Measurements from ENCODE around the gene URI1. TPM values are rescaled to one million over a fixed set of nuclear protein-coding genes. Genes with fewer than 3 reads are reported as not detected.
A peak's percentile ranks its signal among the peaks of the same experiment; 100 is the strongest.
"Not testable (repeated sequence)": the region's sequence is repeated elsewhere in the genome, so short reads cannot be mapped to it uniquely, and the experiment has no call there.

Gene URI1
- total RNA-seq, 1 experiment from 2014 or later = 95.5 TPM

DNA sequence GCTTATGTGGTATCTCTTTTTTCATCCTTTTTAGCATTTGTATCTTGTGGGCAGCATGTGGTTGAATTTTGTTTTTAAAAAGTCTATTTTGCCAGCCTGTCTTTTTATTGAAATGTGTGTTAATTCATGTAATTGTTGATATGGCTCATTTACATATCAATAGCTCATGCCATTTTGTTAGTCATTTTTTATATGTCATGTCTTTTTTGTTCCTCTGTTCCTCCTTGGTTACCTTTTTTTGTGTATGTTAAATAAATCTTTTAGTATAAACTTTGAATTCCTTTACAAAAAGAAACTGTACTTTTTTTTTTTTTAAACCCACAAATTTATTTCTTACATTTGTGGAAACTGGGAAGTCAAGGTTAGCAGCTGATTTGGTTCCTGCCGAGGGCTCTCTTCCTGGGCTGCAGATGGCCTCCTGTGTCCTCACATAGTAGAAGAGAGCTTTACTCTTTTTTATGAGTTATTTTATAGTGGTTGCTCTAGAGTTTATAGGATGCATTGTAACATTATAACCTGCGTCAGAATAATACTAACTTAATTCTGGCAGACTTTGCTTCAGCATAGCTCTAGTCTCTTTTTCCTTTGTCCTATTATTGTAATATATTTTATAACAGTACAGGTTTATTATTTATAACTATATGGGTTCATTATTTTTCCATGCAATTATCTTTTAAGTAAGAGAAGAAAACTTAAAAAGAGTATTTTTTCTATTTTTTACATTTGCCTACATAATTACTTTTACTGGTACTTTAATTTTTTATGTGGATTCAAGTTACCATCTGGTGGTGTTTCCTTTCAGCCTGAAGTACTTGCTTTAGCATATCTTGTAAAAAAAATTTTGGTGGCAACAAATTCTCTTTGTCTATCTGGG, 86.3 kb downstream of the URI1 start:
- peaks cover 5% of the 10 kb centered on the region for H3K9me3 ChIP-seq
- peaks cover 84% of the 10 kb centered on the region for H3K36me3 ChIP-seq
- no peak for DNase-seq
- no peak overlapping the region for H3K4me3 ChIP-seq
- H3K27me3 ChIP-seq = no peaks in the 10 kb centered on the region

DNA sequence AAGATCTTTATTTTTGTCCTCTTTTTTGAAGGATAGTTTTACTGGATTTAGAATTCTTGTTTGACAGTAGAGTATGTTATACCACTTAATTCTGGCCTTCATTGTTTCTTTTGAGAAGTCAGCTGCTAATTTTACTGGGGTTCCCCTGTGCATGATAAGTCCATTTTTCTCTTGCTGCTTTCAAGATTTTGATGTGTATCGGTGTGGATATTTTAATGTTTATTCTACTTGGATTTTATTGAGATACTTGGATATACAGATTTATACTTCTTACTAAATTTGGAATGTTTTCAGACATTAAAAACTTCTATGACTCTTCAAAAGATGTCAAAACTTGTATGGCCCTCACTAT, 86.9 kb downstream of the URI1 start:
- H3K36me3 ChIP-seq = peaks cover 85% of the 10 kb centered on the region
- H3K4me3 ChIP-seq = no peak overlapping the region
- DNase-seq = no peak
- peaks cover 5% of the 10 kb centered on the region for H3K9me3 ChIP-seq
- no peaks in the 10 kb centered on the region for H3K27me3 ChIP-seq

DNA sequence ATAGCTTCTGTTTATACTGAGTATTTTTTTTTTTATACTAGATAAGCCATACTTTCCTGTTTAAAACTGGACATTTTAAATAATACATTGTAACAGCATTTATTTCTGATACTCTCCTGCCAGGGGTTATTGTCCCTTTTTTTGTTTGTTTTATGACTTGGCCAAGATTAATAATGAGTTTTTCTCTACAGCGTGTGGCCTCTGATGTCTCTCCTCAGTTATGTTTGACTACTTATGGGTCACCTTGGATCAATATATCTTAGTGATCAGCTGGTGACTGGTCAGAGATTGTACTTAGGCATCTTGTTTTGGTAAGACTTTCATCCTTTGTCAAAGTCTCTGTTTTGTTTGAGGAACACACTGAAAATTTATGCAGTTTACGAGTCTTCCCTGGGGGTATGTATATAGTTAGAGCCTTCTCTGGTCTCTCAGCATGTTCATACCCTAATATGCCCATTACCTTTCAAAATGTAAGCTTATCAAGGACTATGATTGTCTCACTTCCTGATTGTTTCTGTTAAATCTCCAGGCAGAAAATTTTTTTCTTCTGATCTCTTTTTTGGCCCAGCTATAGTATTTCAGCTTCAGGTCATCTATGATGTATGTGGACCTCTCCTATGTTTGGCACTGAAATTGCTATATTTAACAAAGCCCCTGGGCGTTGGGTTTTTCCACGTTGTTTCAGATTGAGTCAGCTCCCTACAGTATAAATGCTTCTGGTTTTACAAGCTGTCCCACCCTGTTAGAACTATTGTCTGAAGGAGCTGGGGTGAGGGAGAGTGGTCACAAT, 87.9 kb downstream of the URI1 start:
- Histone ChIP-seq H3K36me3 (peaks cover 87% of the 10 kb centered on the region), H3K9me3 (peaks cover 9% of the 10 kb centered on the region), H3K4me3 (no peak overlapping the region), H3K27me3 (no peaks in the 10 kb centered on the region)
- peak; percentile 23 for DNase-seq

DNA sequence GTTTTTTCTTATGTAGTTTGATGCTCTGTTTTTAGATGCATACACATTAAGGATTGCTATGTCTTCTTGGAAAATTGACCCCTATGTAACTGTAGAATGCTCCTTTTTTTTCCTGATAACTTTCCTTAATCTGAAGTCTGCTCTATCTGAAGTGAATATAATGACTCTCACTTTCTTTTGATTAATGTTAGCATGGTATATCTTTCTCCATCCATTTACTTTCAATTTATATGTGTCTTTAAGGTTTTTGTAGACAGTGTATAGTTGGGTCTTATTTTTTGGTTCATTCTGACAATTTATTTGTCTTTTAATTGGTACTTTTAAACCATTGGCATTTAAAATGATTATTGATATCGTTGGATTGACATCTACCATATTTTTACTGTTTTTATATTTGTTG, 92.3 kb downstream of the URI1 start:
- Histone ChIP-seq H3K4me3 (no peak overlapping the region), H3K27me3 (no peaks in the 10 kb centered on the region), H3K9me3 (peaks cover 11% of the 10 kb centered on the region), H3K36me3 (peaks cover 90% of the 10 kb centered on the region)
- DNase-seq = no peak

DNA sequence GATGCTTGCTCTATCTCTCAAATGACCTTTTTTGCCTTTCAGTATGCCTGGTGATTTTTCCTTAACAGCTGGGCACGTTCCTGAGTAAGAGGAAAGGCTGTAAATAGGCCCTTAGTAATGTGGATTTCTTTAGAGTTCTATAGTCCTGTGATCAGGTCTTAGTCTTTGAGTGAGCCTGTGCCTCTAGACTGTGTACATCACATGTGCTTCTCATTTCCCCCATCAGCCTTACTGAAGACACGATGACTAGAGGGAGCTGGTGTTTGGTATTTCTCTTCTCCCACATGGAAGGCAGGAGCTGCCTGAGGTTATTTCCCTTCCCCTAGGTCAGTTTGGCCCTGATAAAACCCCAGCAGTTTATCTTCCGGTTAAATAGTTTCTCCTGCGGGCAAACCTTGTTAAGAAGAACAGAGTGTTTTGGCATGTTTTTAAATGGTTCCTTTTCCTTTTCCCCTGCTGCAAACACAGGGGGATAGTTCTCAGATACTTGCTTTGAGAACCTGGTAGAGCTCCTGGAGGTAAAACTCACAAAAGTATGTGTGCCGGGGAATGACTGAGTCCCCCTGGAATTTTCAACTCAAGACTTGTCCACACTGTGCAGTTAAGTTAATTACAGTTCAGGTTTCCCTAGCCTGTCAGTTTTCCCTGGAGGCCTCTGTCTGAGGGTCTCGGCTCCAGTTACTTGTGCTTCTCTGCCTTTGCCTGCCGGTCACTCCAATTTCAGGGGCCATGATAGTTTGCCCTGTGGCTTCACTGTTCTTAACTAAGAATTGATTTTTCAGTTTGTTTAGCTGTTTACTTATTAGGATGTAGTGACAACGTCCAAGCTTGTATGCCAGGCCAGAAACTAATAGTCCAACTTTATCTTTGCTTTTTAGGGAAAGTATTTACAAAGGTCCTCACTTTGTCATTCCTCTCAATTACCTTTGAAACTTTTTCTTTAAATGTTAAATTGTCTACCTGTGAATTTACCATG, 94.4 kb downstream of the URI1 start:
- no peak overlapping the region for H3K4me3 ChIP-seq
- H3K36me3 ChIP-seq = peaks cover 84% of the 10 kb centered on the region
- DNase-seq = no peak
- H3K27me3 ChIP-seq = no peaks in the 10 kb centered on the region
- H3K9me3 ChIP-seq = peaks cover 11% of the 10 kb centered on the region

DNA sequence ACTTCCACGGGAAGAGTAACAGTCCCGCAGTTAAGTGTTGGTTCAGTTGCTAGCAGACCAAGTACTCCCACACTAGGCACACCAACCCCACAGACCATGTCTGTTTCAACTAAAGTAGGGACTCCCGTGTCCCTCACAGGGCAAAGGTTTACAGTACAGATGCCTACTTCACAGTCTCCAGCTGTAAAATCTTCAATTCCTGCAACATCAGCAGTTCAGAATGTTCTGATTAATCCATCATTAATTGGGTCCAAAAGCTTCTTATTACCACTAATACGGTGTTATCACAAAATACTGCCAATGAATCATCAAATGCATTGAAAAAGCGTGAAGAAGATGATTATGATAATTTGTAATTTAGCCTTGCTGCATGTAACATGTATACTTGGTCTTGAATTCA, 95.8 kb downstream of the URI1 start:
- Histone ChIP-seq H3K9me3 (peaks cover 11% of the 10 kb centered on the region), H3K36me3 (peaks cover 73% of the 10 kb centered on the region), H3K4me3 (no peak overlapping the region), H3K27me3 (no peaks in the 10 kb centered on the region)
- DNase-seq = no peak

DNA sequence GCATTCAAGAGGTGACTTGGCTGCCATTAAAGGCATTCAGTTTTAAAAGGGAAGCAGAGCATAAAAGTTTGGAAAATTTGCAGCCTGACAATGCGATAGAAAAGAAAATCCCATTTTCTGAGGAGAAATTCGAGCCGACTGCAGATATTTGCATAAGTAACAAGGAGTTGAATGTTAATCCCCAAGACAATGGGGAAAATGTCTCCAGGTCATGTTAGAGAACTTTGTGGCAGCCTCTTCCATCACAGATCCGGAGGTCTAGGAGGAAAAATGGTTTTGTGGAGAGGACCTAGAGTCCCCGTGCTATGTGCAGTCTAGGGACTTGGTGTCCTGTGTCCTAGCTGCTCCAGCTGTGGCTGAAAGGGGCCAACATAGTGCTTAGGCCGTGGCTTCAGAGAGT, 99.9 kb downstream of the URI1 start:
- peaks cover 38% of the 10 kb centered on the region for H3K36me3 ChIP-seq
- not testable (repeated sequence) for H3K27me3 ChIP-seq, DNase-seq

DNA sequence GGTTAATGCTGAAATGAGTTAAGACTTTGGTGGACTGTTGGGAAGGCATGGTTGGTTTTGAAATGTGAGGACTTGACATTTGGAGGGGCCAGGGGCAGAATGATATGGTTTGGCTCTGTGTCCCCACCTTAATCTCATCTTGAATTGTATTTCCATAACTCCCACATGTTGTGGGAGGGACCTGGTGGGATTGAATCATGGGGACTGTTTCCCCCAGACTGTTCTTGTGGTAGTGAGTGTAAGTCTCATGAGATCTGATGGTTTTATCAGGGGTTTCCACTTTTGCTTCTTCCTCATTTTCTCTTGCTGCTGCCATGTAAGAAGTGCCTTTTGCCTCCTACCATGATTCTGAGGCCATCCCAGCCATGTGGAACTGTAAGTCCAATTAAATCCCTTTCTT, 101.0 kb downstream of the URI1 start:
- peaks cover 33% of the 10 kb centered on the region for H3K36me3 ChIP-seq
- not testable (repeated sequence) for H3K4me3 ChIP-seq, H3K27me3 ChIP-seq, DNase-seq, H3K9me3 ChIP-seq

More for the DNA sequence above, 99.9 kb downstream of the URI1 start:
- not testable (repeated sequence) for H3K4me3 ChIP-seq, H3K9me3 ChIP-seq

DNA sequence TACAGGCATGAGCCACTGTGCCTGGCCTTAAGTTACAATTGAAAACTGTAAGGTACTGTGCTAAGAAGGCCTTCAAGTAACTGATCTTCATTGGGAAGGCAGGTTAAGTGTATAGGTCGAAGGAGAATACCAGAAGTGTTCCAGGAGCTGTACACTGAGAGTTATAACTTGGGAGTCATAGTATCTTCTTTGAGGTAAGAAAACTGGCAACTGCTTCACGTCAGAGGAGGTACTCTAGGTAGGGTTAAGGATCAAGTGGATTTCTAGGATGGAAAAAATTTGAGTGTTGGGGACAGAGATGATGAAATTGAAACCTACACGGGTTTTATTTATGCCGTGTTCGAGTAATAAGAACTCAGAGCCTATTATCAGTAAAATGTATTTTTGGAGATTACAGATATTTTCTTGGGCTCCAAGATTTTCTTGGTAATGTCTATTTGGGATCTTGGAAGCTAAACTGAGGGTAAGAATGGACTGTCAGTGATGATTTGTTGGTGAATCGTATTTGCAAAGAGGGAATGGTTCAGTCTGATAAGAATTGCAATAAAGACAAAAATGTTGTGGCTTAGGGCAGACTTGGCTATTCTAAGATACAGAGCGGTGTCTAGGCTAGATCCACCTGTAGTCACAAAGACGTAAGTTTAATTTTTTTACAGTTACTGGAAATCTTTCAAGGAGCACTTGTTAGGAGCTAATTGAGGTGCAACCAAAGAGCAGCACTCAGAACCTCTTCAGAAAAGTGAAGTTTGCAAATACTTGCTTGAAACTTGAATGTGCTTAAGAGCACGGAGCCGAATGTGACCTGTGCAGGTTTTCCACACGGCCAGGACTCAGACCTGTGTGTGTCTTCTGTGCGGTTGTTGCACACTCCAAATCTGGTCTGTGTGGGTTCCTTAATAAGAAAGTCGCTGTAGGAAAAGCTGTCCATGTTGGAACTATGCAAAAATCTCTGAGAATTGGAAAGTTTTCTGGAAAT, 102.5 kb downstream of the URI1 start:
- no peak for DNase-seq
- H3K4me3 ChIP-seq = no peak overlapping the region
- H3K27me3 ChIP-seq = no peaks in the 10 kb centered on the region
- H3K9me3 ChIP-seq = no peaks in the 10 kb centered on the region
- H3K36me3 ChIP-seq = peaks cover 26% of the 10 kb centered on the region

DNA sequence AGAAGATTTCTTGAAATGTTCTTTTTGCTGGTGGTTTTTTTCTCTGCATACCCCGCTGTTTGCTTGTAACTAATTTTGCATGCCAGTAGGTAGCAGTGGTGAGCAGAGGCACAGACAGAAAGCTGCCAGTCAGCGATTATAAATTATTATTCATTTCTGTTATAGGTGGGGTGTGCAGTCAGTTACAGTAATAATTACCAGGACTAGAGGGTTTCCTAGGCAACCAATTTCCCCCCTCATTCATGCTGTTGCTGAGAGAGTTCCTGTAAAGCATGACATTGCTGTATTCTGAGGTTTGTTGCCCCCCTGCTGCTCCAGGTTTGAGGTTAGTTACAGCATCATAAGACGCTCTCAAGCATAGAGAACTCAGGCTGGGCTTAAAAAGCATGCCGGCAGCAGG, 104.5 kb downstream of the URI1 start:
- H3K27me3 ChIP-seq = no peaks in the 10 kb centered on the region
- no peaks in the 10 kb centered on the region for H3K9me3 ChIP-seq

DNA sequence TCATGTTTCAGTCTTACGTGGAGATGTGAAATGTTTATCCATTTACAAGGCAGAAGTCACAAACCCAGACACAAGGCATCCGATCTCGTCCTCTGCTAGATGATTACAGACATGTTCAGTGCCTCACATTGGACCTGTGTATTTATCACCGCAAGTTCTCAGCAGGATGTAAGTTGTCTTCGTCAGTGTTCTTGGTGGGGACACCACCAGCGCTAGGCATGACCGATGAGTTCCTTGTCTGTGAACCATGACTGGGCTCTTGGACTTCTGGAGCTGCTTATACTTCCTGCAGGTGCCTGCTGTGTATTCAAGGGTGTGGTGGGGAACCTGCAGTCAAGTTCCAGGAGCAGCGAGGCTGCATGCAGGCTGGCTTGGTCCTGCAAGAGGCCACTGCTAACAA, 105.4 kb downstream of the URI1 start:
- Histone ChIP-seq H3K27me3 (no peaks in the 10 kb centered on the region), H3K4me3 (no peak overlapping the region), H3K9me3 (no peaks in the 10 kb centered on the region), H3K36me3 (peaks cover 9% of the 10 kb centered on the region)
- no peak for DNase-seq

More for the DNA sequence above, 104.5 kb downstream of the URI1 start:
- DNase-seq = no peak
- H3K4me3 ChIP-seq = no peak overlapping the region
- peaks cover 12% of the 10 kb centered on the region for H3K36me3 ChIP-seq

DNA sequence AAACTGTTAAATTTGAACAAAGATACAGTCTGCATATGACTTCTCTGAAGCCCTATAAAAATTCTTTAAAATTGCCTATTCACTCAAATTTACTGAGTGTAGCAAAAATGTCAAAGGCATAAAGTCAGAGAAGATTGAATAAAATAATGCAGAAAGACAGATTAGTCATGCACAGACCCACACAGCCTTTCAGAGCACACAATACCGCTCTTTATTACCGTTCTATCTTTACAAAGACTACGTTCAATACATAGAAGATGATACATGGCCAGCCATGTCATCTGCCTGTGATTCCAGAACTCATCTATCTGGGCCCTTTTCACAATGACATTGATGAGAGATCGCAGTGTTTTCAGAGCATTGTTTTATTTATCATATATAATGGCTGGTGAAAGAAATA, 107.2 kb downstream of the URI1 start:
- H3K27me3 ChIP-seq = no peaks in the 10 kb centered on the region
- H3K4me3 ChIP-seq = no peak overlapping the region
- H3K9me3 ChIP-seq = no peaks in the 10 kb centered on the region
- H3K36me3 ChIP-seq = peaks cover 8% of the 10 kb centered on the region
- DNase-seq = no peak

DNA sequence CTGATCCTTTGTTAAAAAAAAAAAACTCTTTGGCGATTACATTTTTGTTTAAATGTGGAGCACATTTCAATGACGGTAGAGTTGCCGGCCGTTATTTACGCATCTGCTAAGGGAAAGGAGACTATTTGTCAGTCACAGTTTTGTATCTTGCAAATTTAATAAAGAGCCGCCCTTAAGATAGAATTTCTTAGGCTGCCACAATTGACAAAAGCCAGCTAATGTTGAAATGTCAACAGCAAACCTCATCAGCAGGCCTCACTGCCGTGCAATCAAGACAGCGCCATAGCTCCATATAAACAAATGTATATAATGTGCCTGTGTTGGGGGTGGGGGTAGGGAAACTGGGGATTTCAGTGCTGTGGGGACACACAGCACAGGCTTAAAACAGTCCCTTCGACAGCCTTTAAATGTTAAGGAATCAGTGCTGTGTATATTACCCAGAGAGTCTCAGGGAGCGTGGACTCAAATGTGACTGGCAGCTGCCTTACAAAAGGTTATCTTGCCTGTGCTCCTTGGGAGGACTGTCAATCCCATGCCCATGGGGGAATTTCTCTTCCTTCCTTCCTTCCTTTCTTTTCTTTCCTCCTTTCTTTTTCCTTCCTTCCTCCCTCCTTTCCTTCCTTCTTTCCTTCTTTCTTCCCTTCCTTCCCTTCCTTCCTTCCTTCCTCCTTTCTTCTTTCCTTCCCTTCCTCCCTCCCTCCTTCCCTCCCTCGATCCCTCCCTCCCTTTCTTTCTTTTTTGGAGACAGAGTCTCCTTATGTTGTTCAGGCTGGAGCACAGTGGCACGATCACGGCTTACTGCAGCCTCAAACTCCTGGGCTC, 108.0 kb downstream of the URI1 start:
- Histone ChIP-seq H3K27me3 (no peaks in the 10 kb centered on the region), H3K36me3 (peaks cover 8% of the 10 kb centered on the region)
- no peak for DNase-seq

DNA sequence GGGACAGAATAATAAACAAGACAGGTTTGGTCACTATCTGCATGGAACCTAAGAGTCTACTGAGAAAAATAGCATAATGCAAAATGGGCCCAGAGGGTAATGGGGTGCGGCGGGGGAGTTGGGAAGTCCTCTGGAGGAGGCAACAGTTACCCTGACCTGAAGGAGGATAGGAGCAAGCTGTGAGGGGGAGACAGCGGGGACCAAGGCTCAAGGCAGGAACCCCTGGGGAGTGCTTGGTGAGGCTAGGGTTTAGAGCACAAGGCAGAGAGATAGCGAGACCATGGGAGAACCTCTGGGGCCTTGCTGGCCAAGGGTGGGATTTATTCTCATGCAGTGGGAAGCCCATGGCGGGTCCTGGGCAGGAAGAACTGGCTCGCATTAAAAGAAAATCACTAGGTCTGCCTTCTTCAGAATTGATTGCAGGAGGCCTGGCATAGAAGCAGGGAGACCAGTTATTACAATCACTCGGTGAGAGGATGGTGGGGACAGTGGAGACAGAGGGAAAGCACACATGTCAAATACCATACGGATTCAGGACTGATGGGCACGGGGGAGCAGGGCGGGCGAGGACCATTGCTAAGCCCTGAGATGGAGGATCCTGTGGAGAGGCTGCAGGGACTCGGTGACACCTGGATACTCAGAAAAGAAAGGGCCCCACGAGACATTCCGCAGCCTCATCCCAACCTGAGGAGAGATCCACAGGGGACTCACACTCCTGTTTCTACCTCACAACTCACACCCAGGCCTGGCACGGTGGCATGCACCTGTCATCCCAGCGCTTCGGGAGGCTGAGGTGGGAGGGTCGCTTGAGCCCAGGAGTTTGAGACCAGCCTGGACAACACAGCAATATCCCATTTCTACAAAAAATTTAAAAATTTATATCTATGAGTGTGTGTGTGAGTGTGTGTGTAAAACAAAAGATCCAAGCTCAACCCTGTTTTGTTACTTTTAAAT, 110.4 kb downstream of the URI1 start:
- DNase-seq = no peak
- Histone ChIP-seq H3K9me3 (no peaks in the 10 kb centered on the region; the same call in 1 of the 2 replicates), H3K36me3 (peaks cover 3% of the 10 kb centered on the region; the same call in 1 of the 2 replicates), H3K27me3 (no peaks in the 10 kb centered on the region), H3K4me3 (no peak overlapping the region)

More for the DNA sequence above, 108.0 kb downstream of the URI1 start:
- Histone ChIP-seq H3K9me3 (no peaks in the 10 kb centered on the region), H3K4me3 (no peak overlapping the region)

Data from MG63 (cell line).